Kidney epithelial cell (primary cell): ENCODE results near the gene AP3B1. TPM values are rescaled to one million over a fixed set of nuclear protein-coding genes. Genes with fewer than 3 reads are reported as not detected.

Source experiments
- DNase-seq: peaks from one replicate; pipeline ENCODE4 v3.0.0-alpha.2; 2010; ENCODE audit warnings: low read depth
- H3K27me3 ChIP-seq: 2 replicates; pipeline ENCODE4 v1.6.0; 2011; ENCODE audit warnings: low read length; ENCODE audit not compliant: control insufficient read depth, insufficient read depth
- H3K36me3 ChIP-seq: 2 replicates; pipeline ENCODE4 v1.5.1; 2011; ENCODE audit warnings: low read length; ENCODE audit not compliant: control insufficient read depth, insufficient read depth
- H3K4me3 ChIP-seq: 2 replicates; pipeline ENCODE4 v1.5.1; 2011; ENCODE audit warnings: low read depth, mild to moderate bottlenecking, control low read depth, low read length
- total RNA-seq: library from RNA; depleted of rRNA; stranded (reverse); fragments of >200 nt; gene quantifications from 2 replicates; pipeline ENCODE4 v1.2.3, GENCODE V29; 2015
- TF ChIP-seq, protein P1 (sequence below): IDR thresholded peaks from 2 replicates; pipeline ENCODE4 v1.5.1; 2011; ENCODE audit warnings: mild to moderate bottlenecking, moderate library complexity, low read length, control low read depth, inconsistent platforms; ENCODE audit not compliant: insufficient read depth, poor library complexity, severe bottlenecking

The AP3B1 gene
- total RNA-seq, 1 donor from 2014 or later, result 36.4 TPM

DNA sequence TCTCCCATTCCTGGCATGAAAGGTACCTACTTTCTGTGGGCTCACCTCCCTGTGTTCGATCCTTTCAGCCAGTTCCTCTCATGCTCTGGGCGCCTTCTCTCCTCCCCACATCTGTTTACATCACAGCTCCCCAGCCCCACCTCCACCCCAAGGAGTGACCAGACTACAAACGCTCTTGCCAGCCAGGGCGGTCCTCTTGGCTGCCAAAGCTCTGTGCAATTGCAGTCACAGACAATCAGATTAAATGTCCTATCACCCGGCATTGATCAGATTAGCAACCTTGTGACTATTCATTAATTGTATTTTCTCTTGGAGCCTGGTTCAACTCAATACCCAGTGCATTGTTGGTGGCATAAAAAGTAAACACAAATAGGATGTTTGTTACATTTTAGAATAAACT lies 307.2 kb downstream of the AP3B1 start:
- no peaks in the 10 kb centered on the region for H3K36me3 ChIP-seq
- no peak overlapping the region for H3K4me3 ChIP-seq
- no peak for DNase-seq
- TF ChIP-seq, protein P1, sequence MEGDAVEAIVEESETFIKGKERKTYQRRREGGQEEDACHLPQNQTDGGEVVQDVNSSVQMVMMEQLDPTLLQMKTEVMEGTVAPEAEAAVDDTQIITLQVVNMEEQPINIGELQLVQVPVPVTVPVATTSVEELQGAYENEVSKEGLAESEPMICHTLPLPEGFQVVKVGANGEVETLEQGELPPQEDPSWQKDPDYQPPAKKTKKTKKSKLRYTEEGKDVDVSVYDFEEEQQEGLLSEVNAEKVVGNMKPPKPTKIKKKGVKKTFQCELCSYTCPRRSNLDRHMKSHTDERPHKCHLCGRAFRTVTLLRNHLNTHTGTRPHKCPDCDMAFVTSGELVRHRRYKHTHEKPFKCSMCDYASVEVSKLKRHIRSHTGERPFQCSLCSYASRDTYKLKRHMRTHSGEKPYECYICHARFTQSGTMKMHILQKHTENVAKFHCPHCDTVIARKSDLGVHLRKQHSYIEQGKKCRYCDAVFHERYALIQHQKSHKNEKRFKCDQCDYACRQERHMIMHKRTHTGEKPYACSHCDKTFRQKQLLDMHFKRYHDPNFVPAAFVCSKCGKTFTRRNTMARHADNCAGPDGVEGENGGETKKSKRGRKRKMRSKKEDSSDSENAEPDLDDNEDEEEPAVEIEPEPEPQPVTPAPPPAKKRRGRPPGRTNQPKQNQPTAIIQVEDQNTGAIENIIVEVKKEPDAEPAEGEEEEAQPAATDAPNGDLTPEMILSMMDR, result no peak
- peaks cover 8% of the 10 kb centered on the region for H3K27me3 ChIP-seq

- peaks cover 10% of the 10 kb centered on the region for H3K27me3 ChIP-seq
- TF ChIP-seq, protein P1, result no peak
- DNase-seq, result no peak
- H3K36me3 ChIP-seq, result no peaks in the 10 kb centered on the region
- H3K4me3 ChIP-seq, result no peak overlapping the region
Measured at GRCh38 chr5:77986261-77986660, 308.2 kb downstream of the AP3B1 start.

DNA sequence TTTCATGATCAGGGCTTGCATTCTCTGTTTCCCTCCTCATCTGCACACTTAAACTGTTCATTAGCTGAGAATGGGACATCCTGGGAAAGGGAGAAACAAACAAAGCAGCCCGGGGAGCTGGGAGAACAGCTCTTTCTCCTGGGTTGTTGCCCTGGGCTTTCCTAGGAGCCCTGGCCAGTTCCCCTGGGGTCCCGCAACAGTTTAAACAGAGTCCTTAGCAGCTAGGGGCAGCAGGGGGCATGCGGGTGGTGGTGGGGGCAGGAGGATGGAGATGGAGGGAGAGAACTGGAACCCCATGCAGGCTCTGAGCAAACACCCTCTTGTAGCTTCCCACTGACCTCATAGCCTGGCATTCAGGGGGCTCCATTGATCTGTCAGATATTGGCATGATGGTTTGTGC lies 309.3 kb downstream of the AP3B1 start:
- H3K27me3 ChIP-seq, result peaks cover 12% of the 10 kb centered on the region
- no peak overlapping the region for H3K4me3 ChIP-seq
- TF ChIP-seq, protein P1, result no peak
- DNase-seq, result no peak
- no peaks in the 10 kb centered on the region for H3K36me3 ChIP-seq

DNA sequence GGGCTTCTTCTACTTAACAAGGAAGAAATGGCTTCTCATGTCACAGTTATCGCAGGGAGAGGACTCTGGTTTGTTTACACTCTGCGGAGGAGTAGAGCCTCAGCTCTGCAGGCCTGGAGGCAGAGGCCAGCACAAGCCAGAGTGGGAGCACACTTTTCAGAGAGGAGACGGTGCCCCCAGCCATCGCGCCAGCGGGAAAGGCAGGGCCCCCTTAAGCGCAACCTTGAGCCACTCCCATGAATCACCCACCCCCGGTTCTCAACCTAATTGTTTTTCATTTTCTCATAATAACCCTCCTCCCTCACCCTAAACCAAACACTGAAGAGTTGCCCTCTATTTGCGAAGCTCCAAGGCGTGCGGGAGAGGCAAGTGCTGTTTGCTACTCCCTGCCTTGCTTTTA lies 309.9 kb downstream of the AP3B1 start:
- peaks cover 16% of the 10 kb centered on the region for H3K27me3 ChIP-seq
- no peak for DNase-seq

DNA sequence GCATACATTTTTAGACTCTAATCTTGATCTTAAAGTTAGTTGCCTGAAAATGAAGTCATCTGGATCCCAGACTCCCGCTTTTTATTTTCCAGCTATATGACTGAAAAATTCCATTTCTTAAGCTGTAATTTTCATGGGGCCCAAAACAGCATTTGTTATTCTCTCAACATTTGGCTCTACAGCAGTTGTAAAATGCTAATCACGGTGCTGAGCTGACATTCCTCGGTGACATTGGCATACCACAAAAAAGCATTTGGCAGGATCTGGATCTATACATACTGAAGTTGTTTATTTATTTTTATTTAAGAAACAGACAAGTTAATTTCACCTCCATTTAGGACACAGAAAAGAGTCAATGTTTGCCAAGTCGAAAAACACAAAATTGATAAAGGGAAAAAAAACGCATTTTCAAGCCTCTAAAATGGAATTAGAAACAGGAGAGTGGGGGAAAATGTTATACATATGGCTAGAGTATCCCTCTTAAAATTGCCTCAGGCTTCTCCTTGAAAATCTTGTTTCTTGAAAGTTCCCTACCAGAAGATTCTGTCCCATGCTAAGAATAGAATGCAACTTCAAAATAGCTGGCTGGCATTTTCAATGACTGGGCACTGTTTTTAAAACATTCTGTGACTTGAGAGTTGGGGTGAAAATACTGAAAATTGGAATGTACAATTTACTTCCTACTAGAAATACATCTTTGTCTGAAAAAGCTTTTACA lies 310.9 kb downstream of the AP3B1 start:
- Histone ChIP-seq H3K4me3 (no peak overlapping the region), H3K27me3 (peaks cover 16% of the 10 kb centered on the region), H3K36me3 (no peaks in the 10 kb centered on the region)
- TF ChIP-seq, protein P1, result no peak
- no peak for DNase-seq

More for the DNA sequence above, 309.9 kb downstream of the AP3B1 start:
- H3K36me3 ChIP-seq, result no peaks in the 10 kb centered on the region
- TF ChIP-seq, protein P1, result no peak
- H3K4me3 ChIP-seq, result no peak overlapping the region

DNA sequence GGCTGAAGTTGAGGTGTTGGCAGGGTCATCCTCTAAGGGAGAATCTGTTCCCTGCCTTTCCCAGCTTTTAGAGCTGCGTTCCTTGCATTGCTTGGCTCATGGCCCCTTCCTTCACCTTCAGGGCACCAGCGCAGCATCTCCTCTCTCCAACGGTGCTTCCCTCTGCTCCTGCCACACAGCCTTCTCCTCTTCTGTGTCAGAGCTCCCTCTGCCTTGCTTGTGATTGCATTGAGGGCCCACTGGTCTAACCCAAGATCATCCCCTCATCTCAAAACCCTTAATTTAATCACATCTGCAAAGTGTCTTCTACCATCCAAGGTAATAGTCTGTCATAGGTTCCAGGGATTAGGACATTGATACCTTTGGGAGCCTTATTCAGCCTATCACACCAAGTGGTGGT lies 312.7 kb downstream of the AP3B1 start:
- TF ChIP-seq, protein P1, result no peak
- no peak for DNase-seq
- Histone ChIP-seq H3K4me3 (no peak overlapping the region), H3K27me3 (peaks cover 16% of the 10 kb centered on the region), H3K36me3 (no peaks in the 10 kb centered on the region)
